ENCODE results near the gene PTPRS. TPM values are rescaled to one million over a fixed set of nuclear protein-coding genes. Genes with fewer than 3 reads are reported as not detected.

The PTPRS gene
- total and polyA plus RNA-seq, 2 of the 8 experiments (the other 6 are each of a cell fraction or from before 2014, with no cell fraction given), result 96.8 to 223 TPM

- no peak for TF ChIP-seq CHD7 (IDR thresholded peaks at IDR 0.05; ENCODE audit: insufficient replicate concordance, low read length)
- TF ChIP-seq POLR2A (IDR thresholded peaks at IDR 0.05; ENCODE audit: control extremely low read depth in 1 of 2, low read depth in 2 of 2, low read length in 2 of 2), result no peak
- no peak for TF ChIP-seq CEBPB (IDR thresholded peaks at IDR 0.05; ENCODE audit: low read depth, low read length)
- no peak for TF ChIP-seq BRCA1 (IDR thresholded peaks at IDR 0.05; ENCODE audit: low read depth, low read length)
- TF ChIP-seq FOSL1 (IDR thresholded peaks at IDR 0.05; ENCODE audit: insufficient read depth, low read depth, low read length), result no peak
- TF ChIP-seq ATF3 (IDR thresholded peaks at IDR 0.05; ENCODE audit: insufficient read depth, low read depth, low read length), result no peak
- no peak for TF ChIP-seq SIRT6 (IDR thresholded peaks at IDR 0.05; ENCODE audit: low read length)
- TF ChIP-seq TBP (IDR thresholded peaks at IDR 0.05; ENCODE audit: low read depth, low read length), result no peak
Observed at GRCh38 chr19:5302396-5302795, 38.2 kb downstream of the PTPRS start (continued).

All from H1 (cell line).